ENCODE measurements around the gene TADA2B.
"Not testable (repeated sequence)": the region's sequence is repeated elsewhere in the genome, so short reads cannot be mapped to it uniquely, and the experiment has no call there.

TADA2B gene

DNA sequence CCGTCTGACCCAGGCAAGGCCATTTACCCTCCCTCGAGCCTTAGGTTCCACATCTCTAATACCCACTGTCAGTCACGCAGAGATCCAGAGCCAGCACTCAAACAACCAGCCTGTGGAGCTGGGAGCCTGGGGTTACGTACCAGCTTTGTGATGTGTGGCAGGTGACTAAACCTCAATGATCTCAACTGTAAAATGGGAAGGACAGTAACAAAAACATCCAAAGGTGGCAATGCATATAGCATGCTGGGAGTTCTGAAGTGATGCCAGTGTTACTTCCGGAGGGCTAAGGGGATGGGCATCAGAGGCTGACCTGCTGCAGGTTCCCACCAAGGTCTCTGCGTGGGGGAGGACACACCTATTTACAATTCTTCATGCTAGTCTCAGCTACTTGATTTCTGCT, 18.6 kb downstream of the TADA2B start:
- DNase-seq: no peak

DNA sequence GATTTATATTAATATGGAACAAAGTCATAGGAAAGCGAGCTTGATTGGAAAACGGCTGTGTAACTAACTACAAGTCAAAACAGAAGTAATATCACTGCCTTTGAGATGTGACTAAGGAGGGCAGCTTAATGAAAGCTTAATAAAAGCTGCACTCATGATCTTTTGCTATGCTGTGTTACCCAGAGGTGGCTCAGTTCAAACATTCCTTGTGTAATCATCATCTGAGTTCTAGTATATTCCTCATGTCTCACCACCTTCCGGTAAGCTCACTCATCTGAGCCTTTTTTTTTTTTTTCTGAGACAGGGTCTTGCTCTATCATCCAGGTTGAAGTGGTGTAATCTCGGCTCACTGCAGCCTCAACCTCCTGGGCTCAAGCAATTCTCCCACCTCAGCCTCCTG, 19.6 kb downstream of the TADA2B start:
- no peak for DNase-seq

DNA sequence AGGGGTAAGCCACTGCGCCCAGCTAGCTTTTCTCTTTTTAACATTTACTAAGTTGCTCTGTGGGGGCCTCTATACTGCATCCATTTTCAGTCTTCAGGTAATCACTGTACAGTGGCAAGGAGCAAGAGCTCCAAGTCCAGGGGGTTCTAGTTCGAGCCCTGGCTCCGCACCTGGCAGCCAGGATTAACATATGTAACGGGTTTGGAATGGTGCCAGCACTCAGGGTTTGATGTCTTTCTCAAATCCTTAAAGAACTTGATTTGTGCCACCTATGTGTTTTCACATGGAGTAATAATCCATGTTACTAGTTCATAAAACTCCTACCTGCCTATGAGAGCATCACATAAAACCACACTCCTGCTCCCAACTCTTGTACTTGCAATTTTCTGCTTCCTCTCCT, 20.2 kb downstream of the TADA2B start:
- no peak for DNase-seq

DNA sequence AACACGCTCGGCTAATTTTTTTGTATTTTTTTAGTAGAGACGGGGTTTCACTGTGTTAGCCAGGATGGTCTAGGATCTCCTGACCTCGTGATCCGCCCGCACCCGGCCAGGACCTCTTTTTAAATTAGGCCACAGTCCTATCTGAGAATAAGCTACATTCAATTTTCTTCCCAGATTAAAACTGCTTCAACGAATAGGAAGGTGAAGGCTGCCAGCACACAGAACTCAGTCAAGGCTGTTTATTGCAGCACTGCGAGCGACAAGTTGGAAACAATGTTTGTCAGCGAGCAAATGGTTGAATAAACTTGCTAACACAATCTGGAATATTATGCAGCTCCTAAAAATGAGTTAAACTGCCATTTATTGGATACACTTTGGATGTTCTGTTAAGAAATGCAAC, 22.8 kb downstream of the TADA2B start:
- DNase-seq: no peak

DNA sequence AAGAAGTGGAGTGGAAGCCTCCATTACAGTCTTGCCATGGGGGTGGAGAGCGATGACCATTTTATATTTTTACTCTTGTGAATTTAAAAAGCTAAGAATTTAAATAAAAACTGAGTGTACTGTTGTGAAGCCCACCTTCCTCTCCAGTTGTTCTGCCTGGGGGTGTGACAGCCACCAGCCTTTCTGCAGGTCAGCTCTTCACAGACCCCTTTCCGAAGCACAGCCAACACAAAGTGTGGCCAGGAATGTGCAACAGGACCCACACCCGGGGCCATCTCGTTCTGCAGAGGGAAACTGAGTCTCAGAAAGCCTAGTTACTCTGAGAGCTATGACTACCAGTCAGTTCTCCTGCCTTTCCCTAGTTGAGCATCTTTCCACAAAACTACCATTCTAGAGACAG, 23.3 kb downstream of the TADA2B start:
- no peak for DNase-seq

DNA sequence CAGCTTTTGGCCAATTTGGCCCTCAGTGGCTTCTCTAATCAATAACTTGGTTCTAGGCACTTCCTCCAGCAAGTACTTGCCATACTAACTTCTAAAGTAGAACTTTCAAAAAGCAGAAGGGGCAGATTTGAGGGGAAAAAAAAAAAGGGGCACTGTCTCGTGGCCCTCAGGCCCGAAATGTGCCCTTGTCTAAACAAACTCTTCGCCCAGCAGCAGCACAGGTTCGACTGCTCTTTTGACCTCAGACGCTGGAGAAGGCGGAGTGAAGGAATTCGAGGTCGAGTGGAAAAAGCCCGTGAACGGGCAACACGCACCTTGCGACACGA, 23.9 kb downstream of the TADA2B start:
- DNase-seq: no peak

DNA sequence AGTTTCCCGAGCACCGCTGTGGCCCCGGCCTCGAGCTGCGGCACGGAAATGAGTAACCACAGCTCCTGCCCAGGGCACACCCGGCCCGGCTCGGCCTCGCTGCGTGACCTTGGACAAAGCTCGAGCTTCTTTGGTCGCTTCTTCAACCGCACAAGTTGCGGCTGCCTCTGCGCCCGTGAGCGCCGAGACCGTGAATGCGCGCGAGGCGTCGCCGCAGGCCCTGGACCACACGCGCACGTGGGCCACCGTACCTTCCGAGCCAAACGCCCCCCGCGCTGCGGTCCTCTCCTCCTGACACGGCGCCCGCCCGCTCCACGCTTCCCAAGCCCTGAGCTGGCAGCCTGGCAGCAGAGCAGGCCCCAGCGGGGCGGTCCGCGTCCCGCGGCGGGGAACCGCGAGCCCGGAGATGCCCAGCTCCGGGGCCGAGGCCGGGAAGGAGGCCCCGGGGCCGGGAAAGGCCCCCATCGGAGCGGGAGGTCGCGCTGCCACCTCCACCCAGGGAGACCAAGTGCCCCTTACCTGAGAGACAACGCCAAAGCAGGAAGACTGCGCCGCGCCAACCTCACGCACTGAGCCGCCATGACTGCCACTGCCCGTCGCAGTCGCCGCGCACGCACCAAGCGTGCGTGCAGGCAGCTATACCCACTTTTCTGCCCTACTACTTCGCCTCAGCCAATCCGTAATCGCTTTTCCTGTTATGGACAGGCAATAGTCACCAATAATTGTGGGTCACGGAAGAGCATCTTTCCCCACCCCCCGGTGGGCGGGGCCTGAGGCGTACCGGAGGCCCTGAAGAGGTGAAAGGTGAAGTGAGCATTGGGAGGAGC, 24.5 kb downstream of the TADA2B start, which contains the start of gene GRPEL1:
TSS of gene GRPEL1 (minus strand) at position 613 of the 827 bp plus-strand sequence. CDS start at position 581, 32 bp downstream.
- DNase-seq: peak; percentile 96

DNA sequence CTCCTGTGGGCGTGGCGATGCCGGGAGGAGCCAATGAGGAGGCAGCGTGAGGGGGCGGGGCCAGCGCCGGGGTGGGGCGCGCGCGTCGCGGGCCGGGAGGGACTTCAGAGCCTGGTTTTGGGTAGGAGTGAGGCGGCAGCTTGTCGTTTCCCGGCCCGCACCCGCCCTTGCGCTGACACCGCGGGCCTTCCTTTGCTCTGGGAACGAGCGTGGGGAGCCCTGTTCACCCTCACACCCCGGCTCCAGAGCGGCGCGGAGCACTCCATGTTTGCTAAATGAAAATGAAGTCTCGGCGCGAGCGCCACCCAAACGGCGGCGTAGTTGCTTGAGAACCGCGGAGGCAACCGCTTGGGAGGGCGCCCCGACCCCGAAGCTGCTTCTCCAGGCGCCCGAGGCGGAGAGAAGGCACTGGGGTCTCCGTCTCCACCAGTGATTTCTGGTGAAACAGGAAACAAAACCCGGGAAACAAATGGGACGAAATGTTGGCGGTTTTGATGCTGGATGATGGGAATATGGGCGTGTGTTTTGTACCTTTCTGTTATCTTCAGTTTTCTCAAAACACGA, 25.2 kb downstream of the TADA2B start:
- DNase-seq: no peak

DNA sequence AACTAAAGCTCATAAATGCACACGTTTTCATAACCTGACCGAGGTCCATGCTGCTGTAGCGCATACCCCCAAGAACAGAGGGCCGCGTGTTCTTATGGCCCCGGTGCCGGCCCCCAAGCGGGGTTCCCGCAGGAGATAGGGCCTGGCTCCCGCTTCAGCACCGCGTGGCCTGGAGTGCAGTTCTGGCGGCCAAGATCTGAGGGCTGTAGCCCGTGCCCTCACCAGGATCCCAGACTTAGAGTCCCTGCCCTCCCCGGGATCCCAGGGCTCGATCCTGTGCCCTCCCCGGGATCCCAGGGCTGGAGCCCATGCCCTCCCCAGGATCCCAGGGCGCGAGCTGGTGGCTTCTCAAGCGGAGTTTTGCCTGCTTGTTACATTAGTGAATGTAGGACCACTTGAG, 25.7 kb downstream of the TADA2B start:
- DNase-seq: no peak

DNA sequence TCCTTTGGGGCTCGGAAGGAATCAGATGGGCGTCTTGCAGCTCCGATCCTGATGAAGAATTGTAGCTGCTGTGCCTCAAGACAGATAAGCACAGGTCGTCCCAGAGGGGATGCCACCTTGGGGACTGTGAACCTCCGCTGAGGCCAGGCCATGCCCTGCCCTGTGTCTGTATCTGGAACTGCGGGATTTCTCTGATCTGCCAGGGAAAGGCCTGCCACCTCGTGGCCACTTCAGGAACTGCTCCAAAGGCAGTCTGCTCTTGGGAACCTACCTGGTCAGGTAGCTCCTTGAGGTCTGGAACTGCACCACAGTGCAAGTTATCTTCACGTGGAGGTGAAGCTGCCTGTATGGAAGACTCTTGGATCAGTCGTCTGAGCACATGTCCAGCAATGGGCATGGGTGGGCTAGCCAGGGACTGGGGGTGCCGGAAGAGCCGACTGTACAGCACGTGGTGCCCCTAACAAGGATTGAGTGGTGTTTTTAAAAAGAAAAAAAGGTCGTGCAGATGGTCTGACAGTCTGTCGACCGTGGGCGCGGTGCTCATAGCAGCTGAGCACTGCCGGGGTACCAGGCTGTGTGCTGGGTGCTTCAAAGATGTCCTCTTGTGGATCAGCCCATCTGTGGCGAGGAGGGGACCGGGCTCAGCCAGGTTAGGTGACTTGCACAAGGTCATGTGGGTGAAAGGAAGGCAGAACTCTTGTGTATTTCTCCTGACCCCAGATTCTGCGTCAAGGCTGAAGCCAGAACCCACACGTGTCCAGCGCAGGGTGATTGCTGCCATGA, 27.7 kb downstream of the TADA2B start:
- DNase-seq: peak; percentile 60

DNA sequence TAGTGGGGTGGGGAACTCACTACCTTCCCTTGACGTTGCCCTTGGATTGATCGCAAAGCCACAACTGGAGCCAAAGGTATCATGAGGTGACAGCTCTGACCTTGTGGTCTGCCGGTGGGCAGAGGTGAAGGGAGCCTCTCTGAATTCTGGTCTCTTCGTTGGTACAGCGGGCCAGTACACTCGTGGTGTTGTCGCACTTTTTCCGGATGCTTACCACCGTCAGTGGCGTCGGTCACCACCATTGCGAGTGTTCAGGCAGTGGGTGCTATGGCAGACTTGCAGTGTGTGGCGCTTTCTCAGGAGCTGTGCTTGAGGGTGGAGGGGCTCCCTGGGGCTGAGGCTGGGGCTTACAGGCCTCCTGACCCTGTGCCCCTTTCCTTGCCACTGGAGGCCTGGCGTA, 29.9 kb downstream of the TADA2B start:
- DNase-seq: no peak

DNA sequence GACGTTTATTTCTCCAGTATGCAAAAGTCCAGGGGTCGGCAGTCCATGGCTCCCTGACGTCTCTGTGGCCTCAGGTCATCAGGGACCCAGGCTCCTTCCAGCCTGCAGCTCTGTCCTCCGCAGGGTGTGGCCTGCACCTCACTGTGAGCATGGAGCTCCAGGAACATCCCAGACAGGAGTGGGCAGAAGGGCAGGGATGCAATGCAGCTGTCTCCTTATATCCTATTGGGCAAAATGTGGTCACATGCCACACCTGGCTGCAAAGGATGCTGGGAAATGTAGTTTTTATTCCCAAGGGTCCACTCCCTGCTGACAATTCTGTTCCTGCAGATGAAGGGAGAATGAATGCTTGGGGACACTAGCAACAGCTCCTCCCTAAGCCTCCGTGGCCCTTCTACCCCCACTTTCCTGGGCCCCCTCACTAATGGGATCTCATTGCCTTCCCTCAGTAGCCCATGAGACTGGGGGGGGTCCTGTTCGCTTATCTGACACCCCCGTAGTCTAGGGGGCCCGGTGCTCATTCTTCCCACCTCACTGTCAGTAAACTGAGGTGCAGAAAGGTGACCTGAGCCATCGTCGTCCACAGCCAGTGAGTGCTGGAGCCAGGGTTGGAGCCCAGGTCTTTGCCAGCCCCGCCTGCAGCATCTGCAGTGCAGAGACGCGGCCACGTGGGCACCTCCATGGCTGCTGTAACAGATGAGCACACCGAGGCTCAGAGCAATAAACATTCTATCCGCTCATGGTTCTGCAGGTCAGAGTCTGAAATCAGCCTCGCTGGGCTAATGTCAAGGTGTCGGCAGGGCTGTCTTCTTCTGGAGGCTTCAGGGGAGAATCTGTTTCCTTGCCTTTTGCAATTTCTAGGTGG, 30.6 kb downstream of the TADA2B start:
- peak; percentile 25 for DNase-seq

DNA sequence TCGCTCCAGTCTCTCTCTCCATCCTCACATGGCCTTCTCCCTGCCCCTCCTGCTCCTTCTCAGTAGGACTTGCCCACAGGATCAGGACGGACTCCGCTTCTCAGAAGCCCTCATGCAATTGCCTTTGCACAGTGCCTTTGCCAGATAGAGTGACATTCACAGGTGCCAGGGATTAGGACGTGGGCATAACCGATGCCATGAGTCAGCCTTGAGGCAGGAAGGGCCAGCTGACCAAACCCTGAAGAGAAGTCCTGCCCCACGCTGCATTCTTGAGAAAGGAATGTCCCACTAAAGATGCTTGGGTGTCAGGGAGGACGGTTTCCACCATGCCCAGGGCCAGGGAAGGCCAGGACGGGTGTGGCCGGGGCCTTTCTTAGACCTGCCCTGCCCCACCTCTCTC, 31.3 kb downstream of the TADA2B start:
- DNase-seq: no peak

DNA sequence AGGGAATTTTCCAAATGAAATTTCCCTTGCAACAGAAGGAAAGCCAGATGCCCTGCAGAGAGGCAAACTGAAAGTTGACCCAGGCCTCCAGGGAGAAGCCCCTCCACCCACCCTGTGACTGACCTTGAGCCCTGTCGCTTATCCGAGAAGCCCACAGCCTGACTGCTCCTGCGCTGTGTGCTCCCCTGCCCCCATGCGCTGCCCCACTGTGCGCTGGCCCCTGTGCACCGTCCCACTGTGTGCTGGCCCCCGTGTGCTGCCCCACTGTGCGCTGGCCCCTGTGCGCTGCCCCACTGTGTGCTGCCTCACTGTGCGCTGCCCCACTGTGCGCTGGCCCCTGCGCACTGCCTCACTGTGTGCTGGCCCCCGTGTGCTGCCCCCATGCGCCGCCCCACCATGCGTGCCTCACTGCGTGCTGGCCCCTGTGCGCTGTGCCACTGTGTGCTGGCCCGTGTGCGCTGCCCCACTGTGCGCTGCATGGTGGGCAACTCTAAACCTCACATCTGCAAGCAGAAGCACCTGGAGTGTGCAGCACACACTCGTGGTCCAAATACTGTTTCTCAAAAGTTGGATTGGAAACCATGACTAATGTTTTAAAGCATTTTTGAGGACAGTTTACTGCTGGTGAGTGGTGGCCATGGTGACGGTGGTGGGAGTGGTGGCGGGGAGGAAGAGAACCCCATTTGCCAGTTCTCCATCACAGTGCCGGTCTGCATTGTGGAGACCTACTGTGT, 33.0 kb downstream of the TADA2B start:
- DNase-seq: no peak

DNA sequence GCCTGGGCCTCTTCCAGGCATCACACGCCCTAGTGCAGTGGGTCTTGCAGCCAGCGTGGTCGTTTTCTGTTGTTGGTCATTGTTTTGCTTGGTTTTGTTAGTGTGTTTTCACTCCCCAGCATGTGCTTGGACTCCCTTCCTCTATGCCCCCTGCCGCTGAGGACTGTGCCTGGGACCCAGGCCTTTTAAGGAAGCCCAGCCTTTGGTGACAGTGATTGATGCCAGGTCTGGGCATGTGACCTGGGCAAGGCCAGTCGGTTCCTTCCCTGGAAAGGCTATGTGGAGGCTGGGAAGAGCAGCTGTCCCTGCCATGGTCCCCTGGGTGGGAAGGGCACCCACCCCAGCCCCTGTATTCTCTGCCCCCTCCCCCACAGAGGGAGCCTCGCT, 33.5 kb downstream of the TADA2B start:
- no peak for DNase-seq

DNA sequence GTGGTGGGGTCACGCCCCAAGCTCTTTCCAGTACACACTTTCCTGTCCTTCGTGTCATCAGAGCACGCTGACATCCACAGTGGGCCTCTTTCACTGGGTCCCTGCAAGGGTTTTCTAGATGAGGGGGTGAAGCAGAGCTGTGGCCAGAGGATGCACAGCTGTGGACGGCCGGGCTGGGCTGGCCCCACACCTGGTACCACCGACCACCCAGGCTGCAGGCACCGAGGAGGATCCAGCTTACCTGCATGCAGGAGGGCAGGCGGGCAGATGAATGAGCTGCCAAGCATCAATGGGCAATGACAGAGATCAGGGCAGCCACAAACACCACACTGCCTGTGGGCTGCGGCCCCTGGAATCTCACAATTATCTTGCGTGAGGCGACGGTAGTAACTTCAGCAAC, 34.2 kb downstream of the TADA2B start:
- no peak for DNase-seq

DNA sequence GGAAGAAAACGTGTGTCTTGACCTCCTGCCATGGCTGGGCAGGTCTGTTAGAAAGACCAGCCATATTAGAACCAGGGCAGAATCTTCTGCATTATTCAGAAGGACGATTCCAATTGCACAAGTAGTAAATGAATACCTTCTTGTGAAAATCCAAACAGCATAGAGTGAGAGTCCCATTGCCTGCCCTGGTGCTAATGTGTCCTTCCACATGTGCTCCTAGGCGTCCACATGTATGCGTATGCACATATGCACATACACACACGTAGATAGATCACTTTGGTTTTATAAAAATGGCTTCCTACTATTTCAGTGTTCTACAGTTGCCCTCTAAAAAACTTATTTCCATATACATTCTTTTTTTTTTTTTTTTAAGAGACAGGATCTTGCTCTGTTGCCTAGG, 34.9 kb downstream of the TADA2B start:
- DNase-seq: no peak

DNA sequence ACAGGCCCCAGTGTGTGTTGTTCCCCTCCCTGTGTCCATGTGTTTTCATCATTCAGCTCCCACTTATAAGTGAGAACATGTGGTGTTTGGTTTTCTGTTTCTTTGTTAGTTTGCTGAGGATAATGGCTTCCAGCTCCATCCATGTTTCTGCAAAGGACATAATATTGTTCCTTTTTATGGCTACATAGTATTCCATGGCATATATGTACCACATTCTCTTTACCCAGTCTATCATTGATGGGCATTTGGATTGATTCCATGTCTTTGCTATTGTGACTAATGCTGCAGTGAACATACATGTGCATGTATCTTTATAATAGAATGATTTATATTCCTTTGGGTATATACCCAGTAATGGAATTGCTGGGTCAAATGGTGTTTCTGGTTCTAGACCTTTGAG, 36.3 kb downstream of the TADA2B start:
- not testable (repeated sequence) for DNase-seq

DNA sequence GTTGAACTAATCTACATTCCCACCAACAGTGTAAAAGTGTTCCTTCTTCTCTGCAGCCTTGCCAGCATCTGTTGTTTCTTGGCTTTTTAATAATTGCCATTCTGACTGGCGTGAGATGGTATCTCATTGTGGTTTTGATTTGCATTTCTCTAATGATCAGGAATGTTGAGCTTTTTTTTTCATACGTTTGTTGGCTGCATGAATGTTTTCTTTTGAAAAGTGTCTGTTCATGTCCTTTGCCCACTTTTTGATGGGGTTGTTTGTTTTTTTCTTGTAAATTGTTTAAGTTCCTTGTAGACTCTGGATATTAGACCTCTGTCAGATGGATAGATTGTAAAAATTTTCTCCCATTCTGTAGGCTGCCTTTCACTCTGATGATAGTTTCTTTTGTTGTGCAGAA, 36.7 kb downstream of the TADA2B start:
- DNase-seq: not testable (repeated sequence)

DNA sequence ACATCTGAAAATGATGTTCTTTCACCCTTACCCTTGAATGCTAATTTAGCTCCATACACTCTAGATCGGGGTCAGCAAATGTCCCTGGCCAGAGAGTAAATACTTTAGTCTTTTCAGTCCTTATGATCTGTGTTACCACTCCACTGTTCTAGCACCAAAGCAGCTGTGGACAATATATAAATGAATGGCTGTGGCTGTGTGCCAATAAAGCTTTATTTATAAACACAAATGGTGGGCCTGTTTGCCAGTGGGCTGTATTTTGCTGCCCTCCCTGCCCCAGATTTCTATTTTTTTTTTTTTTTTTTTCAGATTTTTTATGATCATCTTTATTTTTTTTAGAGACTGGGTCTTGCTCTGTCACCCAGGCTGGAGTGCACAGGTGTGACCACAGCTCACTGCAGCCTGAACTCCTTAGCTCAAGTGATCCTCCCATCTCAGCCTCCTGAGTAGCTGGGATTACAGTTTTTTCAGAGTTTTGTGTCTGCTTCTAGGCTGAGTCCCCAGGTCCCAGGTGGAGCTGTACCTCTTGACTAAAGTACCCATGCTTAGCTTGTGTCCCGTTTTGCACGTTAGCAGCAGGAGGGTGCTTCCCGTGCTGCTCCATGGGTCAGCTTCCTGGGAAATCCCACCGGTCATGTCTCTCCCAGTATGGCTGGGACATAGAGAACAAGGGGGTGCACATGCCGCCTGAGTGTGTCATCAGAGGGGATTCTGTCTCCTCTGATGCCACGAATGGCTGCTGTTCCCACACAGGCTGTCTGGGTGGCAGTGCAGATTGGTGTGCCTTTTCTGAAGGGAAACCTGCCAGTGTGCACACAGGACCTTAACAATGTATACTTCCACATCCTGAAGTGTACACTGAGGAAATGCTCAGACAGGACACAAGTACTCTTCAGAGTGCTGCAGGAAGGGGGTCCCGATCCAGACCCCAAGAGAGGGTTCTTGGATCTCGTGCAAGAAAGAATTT, 40.7 kb downstream of the TADA2B start:
- DNase-seq: no peak

DNA sequence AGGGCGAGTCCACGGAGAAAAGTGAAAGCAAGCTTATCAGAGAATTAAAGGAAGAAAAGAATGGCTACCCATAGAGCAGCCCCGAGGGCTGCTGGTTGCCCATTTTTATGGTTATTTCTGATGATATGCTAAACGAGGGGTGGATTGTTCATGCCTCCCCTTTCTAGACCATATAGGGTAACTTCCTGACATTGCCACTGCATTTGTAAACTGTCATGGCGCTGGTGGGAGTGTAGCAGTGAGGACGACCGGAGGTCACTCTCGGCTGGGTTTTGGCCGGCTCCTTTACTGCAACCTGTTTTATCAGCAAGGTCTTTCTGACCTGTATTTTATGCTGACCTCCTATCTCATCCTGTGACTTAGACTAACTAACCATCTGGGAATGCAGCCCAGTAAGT, 41.4 kb downstream of the TADA2B start:
- DNase-seq: not testable (repeated sequence)
